Hepatocyte (in vitro differentiated cells): ENCODE data around the gene TNP2.

Experiments
- EZH2 ChIP-seq: fragments of 200-600 bp; sonication (generic); IDR thresholded peaks from 2 replicates; pipeline ENCODE4 v1.6.1; 2016; ENCODE audit warnings: antibody characterized with exemption, mild to moderate bottlenecking, borderline replicate concordance
- EZH2phosphoT487 ChIP-seq: fragments of 200-600 bp; sonication (generic); IDR thresholded peaks from one replicate; pipeline ENCODE4 v1.6.1; 2018; ENCODE audit warnings: antibody characterized with exemption, mild to moderate bottlenecking, low read depth, moderate library complexity; ENCODE audit not compliant: unreplicated experiment, severe bottlenecking
- TF ChIP-seq, protein P1 (sequence below): fragments of 200-600 bp; sonication (generic); IDR thresholded peaks from 2 replicates; pipeline ENCODE4 v1.5.1; 2016; ENCODE audit warnings: antibody characterized with exemption, mild to moderate bottlenecking; ENCODE audit not compliant: poor library complexity

DNA sequence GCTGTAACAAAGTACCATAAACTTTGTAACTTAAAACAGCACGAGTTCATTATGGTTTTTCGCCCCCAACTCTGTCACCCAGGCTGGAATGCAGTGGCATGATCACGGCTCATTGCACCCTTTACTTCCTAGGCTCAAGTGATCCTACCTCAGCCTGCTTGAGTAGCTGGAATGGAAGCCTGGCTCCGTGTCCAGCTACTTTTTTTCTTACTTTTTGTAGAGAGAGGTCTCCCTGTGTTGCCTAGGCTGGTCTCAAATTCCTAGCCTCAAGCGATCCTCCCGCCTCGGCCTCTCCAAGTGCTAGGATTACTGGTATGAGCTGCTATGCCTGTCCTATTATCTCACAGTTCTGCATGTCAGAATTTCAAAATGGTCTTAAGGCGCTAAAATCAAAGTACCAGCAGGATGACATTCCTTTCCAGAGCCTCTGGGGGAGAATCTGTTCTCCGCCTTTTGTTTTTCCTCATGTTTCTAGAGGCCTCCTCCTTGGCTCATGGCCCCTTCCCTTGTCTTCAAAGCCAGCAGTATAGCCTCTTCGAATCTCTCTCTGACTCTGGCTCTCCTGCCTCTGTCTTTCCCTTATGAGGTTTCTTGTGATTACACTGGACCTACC lies 22.1 kb upstream of the TNP2 start:
- TF ChIP-seq, protein P1, sequence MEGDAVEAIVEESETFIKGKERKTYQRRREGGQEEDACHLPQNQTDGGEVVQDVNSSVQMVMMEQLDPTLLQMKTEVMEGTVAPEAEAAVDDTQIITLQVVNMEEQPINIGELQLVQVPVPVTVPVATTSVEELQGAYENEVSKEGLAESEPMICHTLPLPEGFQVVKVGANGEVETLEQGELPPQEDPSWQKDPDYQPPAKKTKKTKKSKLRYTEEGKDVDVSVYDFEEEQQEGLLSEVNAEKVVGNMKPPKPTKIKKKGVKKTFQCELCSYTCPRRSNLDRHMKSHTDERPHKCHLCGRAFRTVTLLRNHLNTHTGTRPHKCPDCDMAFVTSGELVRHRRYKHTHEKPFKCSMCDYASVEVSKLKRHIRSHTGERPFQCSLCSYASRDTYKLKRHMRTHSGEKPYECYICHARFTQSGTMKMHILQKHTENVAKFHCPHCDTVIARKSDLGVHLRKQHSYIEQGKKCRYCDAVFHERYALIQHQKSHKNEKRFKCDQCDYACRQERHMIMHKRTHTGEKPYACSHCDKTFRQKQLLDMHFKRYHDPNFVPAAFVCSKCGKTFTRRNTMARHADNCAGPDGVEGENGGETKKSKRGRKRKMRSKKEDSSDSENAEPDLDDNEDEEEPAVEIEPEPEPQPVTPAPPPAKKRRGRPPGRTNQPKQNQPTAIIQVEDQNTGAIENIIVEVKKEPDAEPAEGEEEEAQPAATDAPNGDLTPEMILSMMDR, result no peak
- TF ChIP-seq EZH2phosphoT487 (no peak), EZH2 (no peak)
